ENCODE data around the gene SRRM3.

Gene SRRM3

GRCh38 chr7:76193883-76194282, 7.8 kb upstream of the SRRM3 start:
- peak; percentile 43 for DNase-seq
- Histone ChIP-seq H3K27me3 (no peaks in the 10 kb centered on the region), H3K4me3 (ENCODE audit: low read depth, low read length) (no peak overlapping the region), H3K4me1 (peaks cover 8% of the 10 kb centered on the region), H3K36me3 (no peaks in the 10 kb centered on the region), H3K9me3 (no peaks in the 10 kb centered on the region)
- TF ChIP-seq, protein P1, sequence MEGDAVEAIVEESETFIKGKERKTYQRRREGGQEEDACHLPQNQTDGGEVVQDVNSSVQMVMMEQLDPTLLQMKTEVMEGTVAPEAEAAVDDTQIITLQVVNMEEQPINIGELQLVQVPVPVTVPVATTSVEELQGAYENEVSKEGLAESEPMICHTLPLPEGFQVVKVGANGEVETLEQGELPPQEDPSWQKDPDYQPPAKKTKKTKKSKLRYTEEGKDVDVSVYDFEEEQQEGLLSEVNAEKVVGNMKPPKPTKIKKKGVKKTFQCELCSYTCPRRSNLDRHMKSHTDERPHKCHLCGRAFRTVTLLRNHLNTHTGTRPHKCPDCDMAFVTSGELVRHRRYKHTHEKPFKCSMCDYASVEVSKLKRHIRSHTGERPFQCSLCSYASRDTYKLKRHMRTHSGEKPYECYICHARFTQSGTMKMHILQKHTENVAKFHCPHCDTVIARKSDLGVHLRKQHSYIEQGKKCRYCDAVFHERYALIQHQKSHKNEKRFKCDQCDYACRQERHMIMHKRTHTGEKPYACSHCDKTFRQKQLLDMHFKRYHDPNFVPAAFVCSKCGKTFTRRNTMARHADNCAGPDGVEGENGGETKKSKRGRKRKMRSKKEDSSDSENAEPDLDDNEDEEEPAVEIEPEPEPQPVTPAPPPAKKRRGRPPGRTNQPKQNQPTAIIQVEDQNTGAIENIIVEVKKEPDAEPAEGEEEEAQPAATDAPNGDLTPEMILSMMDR (IDR thresholded peaks at IDR 0.05; ENCODE audit: low read depth, low read length) = no peak

DNA sequence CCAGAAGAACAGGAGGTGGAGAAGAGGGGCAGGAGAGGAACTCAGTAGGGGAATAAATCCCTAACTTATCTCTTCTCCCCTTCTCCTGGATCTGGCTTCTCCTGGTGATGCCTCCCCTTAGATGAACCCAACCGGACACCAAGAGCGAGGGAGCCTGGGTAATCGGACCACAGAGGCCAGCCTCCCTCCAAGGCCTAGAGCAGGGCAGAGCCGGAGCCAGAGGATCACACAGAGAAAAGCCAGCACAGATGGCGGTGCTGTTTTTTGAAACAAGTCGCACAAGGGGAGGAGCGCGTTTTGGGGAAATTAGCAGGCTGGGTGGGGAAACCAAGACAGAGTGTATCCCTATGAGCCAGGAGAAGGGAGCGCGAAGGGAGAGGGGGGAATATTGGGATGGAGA, 4.9 kb upstream of the SRRM3 start:
- peaks cover 11% of the 10 kb centered on the region for H3K4me1 ChIP-seq
- TF ChIP-seq, protein P1 (IDR thresholded peaks at IDR 0.05; ENCODE audit: low read depth, low read length) = no peak
- no peaks in the 10 kb centered on the region for H3K27me3 ChIP-seq
- no peak overlapping the region for H3K4me3 ChIP-seq (ENCODE audit: low read depth, low read length)
- H3K36me3 ChIP-seq = no peaks in the 10 kb centered on the region
- H3K9me3 ChIP-seq = no peaks in the 10 kb centered on the region
- no peak for DNase-seq

DNA sequence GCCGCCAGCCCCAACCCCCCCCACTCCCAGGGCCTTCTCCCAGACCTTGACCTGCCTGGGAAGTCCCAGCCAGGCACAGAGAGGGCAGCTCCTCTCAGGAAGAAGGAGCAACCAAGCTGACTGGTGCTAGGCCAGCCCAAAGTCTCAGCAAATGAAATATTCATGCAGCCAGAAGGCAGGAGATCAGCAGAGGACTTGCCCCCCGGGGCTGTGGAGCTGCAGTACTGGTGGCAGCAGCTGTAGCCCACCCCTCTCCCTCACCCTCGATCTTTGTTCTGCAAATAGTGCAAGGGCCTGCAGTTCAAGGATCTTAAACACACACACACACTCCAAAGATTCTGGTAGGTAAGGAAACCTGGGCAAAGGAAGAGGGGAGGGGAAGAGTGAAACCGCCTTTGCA, 3.5 kb upstream of the SRRM3 start:
- TF ChIP-seq, protein P1 (IDR thresholded peaks at IDR 0.05; ENCODE audit: low read depth, low read length) = no peak
- peaks cover 11% of the 10 kb centered on the region for H3K4me1 ChIP-seq
- no peaks in the 10 kb centered on the region for H3K9me3 ChIP-seq
- DNase-seq = no peak
- H3K27me3 ChIP-seq = no peaks in the 10 kb centered on the region
- H3K4me3 ChIP-seq (ENCODE audit: low read depth, low read length) = no peak overlapping the region
- H3K36me3 ChIP-seq = no peaks in the 10 kb centered on the region

DNA sequence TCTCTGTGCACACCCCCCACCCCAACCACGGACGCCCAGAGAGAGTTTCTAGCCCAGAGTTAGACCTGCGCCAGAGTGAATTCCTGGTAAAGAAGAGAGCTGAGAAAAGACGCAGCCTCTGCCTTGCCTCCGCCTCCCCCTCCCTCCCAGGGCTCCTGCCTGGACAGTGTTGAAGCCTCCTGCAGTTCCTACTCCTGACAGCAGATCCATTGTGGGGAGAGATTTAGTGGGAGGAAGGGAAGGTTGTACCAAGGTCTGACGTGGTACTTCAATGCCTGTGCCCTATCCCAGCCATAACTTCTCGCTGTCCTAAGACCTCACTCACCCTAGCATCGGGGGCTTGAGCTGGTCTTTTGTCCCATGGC, 952 bp downstream of the SRRM3 start:
- DNase-seq = peak; percentile 79
- TF ChIP-seq, protein P1 (IDR thresholded peaks at IDR 0.05; ENCODE audit: low read depth, low read length) = peak; percentile 17; the same call in 1 of the 2 replicates
- Histone ChIP-seq H3K4me1 (peaks cover 13% of the 10 kb centered on the region), H3K36me3 (peaks cover 24% of the 10 kb centered on the region), H3K9me3 (no peaks in the 10 kb centered on the region), H3K4me3 (ENCODE audit: low read depth, low read length) (peak overlapping the region; percentile 82), H3K27me3 (no peaks in the 10 kb centered on the region)

DNA sequence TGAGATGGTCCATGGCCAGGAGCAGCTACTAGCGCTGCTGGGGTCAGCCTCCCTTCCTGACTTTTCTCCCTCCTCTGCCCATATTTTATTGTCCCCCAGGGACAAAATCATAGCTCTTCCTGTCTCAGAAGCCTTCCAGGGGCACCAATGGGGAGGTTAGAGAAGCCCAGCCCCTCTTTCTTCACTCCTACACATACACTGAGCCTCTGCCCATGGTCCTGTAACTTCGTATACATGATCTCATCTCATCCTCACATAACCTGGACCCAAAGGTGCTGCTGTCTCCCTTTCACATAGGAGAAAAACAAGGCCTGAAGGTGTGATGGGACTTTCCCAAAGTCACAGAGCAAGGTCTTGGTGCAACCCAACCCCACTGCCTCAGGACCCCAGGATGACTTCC, 2.5 kb downstream of the SRRM3 start:
- DNase-seq = no peak
- no peaks in the 10 kb centered on the region for H3K27me3 ChIP-seq
- peaks cover 13% of the 10 kb centered on the region for H3K4me1 ChIP-seq
- no peak overlapping the region for H3K4me3 ChIP-seq (ENCODE audit: low read depth, low read length)
- peaks cover 29% of the 10 kb centered on the region for H3K36me3 ChIP-seq
- H3K9me3 ChIP-seq = no peaks in the 10 kb centered on the region
- TF ChIP-seq, protein P1 (IDR thresholded peaks at IDR 0.05; ENCODE audit: low read depth, low read length) = no peak

DNA sequence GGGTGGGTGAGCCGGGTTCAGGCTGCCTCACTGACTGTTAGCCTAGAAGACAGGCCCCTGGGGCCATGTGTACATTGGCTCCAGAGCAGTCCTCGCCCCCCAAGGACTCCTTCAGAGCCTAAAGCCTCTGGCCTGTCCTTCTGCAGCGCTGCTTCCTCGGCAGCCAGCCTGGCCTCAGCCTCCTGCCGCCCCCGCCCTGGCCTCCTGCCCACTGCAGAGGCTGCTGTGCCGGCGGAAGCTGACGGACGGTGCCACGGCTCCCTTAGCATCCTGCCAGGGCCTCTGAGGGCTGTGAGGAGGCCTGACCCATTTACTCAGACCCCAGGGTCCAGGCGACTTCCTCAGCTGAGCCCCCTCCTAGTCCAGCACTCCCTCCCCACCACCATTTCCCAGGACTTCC, 4.9 kb downstream of the SRRM3 start:
- H3K4me1 ChIP-seq = peaks cover 10% of the 10 kb centered on the region
- TF ChIP-seq, protein P1 (IDR thresholded peaks at IDR 0.05; ENCODE audit: low read depth, low read length) = no peak
- no peak overlapping the region for H3K4me3 ChIP-seq (ENCODE audit: low read depth, low read length)
- H3K27me3 ChIP-seq = no peaks in the 10 kb centered on the region
- peak; percentile 70 for DNase-seq
- H3K9me3 ChIP-seq = no peaks in the 10 kb centered on the region
- peaks cover 43% of the 10 kb centered on the region for H3K36me3 ChIP-seq
